Hair follicle dermal papilla cell (primary cell): ENCODE results near the gene ZNF527. TPM values are rescaled to one million over a fixed set of nuclear protein-coding genes. Genes with fewer than 3 reads are reported as not detected.

Experiments used
- total RNA-seq: library from RNA; depleted of rRNA; stranded (reverse); fragments of >200 nt; gene quantifications from 2 replicates; pipeline ENCODE4 v1.2.3, GENCODE V29; 2012

The ZNF527 gene
- total RNA-seq = 6.1 and 6.8 TPM in 2 replicates

DNA sequence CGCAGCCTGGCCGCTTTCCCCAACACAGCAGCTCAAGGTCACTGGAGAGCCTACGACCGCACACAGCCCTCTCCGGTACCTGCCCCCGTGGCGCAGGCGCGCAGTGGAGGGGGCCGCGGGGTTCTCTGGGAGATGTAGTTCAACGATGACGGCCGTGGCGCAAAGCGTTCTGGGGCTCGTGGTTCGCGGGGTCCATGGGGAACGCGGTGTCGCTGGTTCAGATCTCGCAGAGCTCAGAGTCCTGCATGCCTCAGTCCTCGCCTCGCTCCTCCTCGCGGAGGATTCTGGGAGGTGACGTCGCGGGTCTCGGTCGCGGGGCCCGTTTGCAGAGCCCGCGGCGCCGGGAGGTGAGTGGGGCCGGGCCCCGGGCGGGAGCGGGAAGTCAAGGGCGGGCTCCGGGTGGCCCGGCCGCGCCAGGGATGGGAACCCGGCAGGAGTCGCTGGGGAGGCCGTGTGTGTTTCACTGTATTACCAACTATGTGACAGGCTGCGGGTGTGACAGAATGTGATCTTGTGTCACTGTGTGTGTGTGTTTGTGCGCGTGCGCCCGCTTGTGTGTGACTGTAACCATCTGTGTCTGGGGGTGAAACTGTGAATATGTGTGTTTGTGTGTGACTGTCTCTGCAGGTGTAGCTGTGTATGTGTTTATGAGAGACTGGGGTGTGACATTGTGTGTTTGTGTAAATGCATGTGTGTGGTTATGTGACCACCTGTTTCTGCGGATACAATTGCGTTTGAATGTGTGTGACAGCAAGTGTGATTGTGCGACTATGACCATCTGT is at the start of gene ZNF527:
Gene ZNF527 (plus strand): TSS at position 220 of the 782 bp plus-strand sequence. CDS start 3,100 bp downstream, outside the sequence.

Other genes starting within 250 kb of the ZNF527 start
- gene ZNF585A, start 198.4 kb upstream of the ZNF527 start, total RNA-seq = 3.9 and 6.7 TPM in 2 replicates
- gene ZNF585B, start 160.6 kb upstream of the ZNF527 start, total RNA-seq = 25.7 and 32.1 TPM in 2 replicates
- gene ZNF383, start 152.9 kb upstream of the ZNF527 start, total RNA-seq = 7.5 and 7.7 TPM in 2 replicates
- 6.3 and 6.8 TPM in 2 replicates for gene ZNF569, start 96.3 kb downstream of the ZNF527 start, total RNA-seq
- 8.1 and 9.1 TPM in 2 replicates for gene ZNF570, start 98.3 kb downstream of the ZNF527 start, total RNA-seq
- gene ZNF793, start 135.8 kb downstream of the ZNF527 start, total RNA-seq = 2.8 and 5.0 TPM in 2 replicates
- gene ZNF571, start 223.7 kb downstream of the ZNF527 start, total RNA-seq = 2.4 and 2.9 TPM in 2 replicates
- 0.49 TPM in 2 replicates for gene ZNF540, start 223.8 kb downstream of the ZNF527 start, total RNA-seq